Loucy (cell line): ENCODE measurements around the gene FGFBP1.

Source experiments
- H2AFZ ChIP-seq: fragments of 200-600 bp; sonication (generic); 2 replicates; pipeline ENCODE4 v1.6.0; 2016; ENCODE audit warnings: antibody characterized with exemption, mild to moderate bottlenecking, low read length, moderate library complexity
- H3F3A ChIP-seq: fragments of 200-600 bp; 2 replicates; pipeline ENCODE4 v1.6.0; 2016; ENCODE audit warnings: antibody characterized with exemption, low read depth, mild to moderate bottlenecking
- H3K27me3 ChIP-seq: fragments of 200-600 bp; sonication (generic); 2 replicates; pipeline ENCODE4 v1.6.1; 2014; ENCODE audit warnings: low read length, mild to moderate bottlenecking; ENCODE audit not compliant: insufficient read depth, poor library complexity, severe bottlenecking
- H3K36me3 ChIP-seq: fragments of 200-600 bp; sonication (generic); 2 replicates; pipeline ENCODE4 v1.6.1; 2016; ENCODE audit warnings: low read length; ENCODE audit not compliant: insufficient read depth
- H3K4me1 ChIP-seq: fragments of 200-600 bp; sonication (generic); 2 replicates; pipeline ENCODE4 v1.5.1; 2014; ENCODE audit warnings: low read length, mild to moderate bottlenecking; ENCODE audit not compliant: insufficient read depth, poor library complexity, severe bottlenecking
- H3K4me2 ChIP-seq: fragments of 200-600 bp; sonication (generic); 2 replicates; pipeline ENCODE4 v1.6.0; 2014; ENCODE audit warnings: antibody characterized with exemption, low read length, low read depth, mild to moderate bottlenecking; ENCODE audit not compliant: poor library complexity, severe bottlenecking
- H3K4me3 ChIP-seq: fragments of 200-600 bp; sonication (generic); 2 replicates; pipeline ENCODE4 v1.5.1; 2014; ENCODE audit warnings: low read length, mild to moderate bottlenecking, mixed read lengths; ENCODE audit not compliant: poor library complexity, severe bottlenecking
- H3K79me2 ChIP-seq: fragments of 200-600 bp; sonication (generic); 2 replicates; pipeline ENCODE4 v1.6.1; 2014; ENCODE audit warnings: low read length; ENCODE audit not compliant: insufficient read depth
- H3K9ac ChIP-seq: fragments of 200-600 bp; sonication (generic); 2 replicates; pipeline ENCODE4 v1.6.0; 2014; ENCODE audit warnings: mild to moderate bottlenecking, low read depth, low read length, moderate library complexity; ENCODE audit not compliant: poor library complexity, severe bottlenecking
- H3K9me2 ChIP-seq: fragments of 200-600 bp; sonication (generic); replicated peaks from 2 replicates; pipeline ENCODE4 v1.6.1; 2016; ENCODE audit warnings: low read depth, low read length, mixed read lengths
- H3K9me3 ChIP-seq: fragments of 200-600 bp; sonication (generic); 2 replicates; pipeline ENCODE4 v1.6.1; 2014; ENCODE audit warnings: mild to moderate bottlenecking, antibody characterized with exemption, low read length, low read depth; ENCODE audit not compliant: insufficient read depth
- H4K20me1 ChIP-seq: fragments of 200-600 bp; sonication (generic); 2 replicates; pipeline ENCODE4 v1.6.0; 2014; ENCODE audit warnings: antibody characterized with exemption, low read length, mild to moderate bottlenecking; ENCODE audit not compliant: insufficient read depth, poor library complexity, severe bottlenecking
- CTCF ChIP-seq: fragments of 200-600 bp; sonication (generic); conservative IDR thresholded peaks from 2 replicates; pipeline ENCODE4 v1.5.1; 2014; ENCODE audit warnings: mild to moderate bottlenecking, antibody characterized with exemption, low read length
- EZH2phosphoT487 ChIP-seq: fragments of 200-600 bp; IDR thresholded peaks from 2 replicates; pipeline ENCODE4 v1.6.1; 2018; ENCODE audit warnings: antibody characterized with exemption, mild to moderate bottlenecking, moderate library complexity, borderline replicate concordance

Gene FGFBP1

GRCh38 chr4:15944895-15945294 lies 6.4 kb upstream of the FGFBP1 start:
- no peaks in the 10 kb centered on the region for H3K27me3 ChIP-seq
- no peaks in the 10 kb centered on the region for H4K20me1 ChIP-seq
- H3K9ac ChIP-seq = no peak overlapping the region
- H3K4me2 ChIP-seq = no peak overlapping the region
- no peaks in the 10 kb centered on the region for H3K9me3 ChIP-seq
- H3K4me1 ChIP-seq = no peaks in the 10 kb centered on the region
- H3F3A ChIP-seq = no peaks in the 10 kb centered on the region
- H2AFZ ChIP-seq = no peak overlapping the region
- H3K9me2 ChIP-seq = no peaks in the 10 kb centered on the region
- TF ChIP-seq CTCF (no peak), EZH2phosphoT487 (no peak)
- H3K36me3 ChIP-seq = no peaks in the 10 kb centered on the region
- no peak overlapping the region for H3K4me3 ChIP-seq
- no peaks in the 10 kb centered on the region for H3K79me2 ChIP-seq

- no peaks in the 10 kb centered on the region for H3K79me2 ChIP-seq
- no peaks in the 10 kb centered on the region for H3K9me2 ChIP-seq
- H3K9ac ChIP-seq = no peak overlapping the region
- TF ChIP-seq CTCF (no peak), EZH2phosphoT487 (no peak)
- H3K4me3 ChIP-seq = no peak overlapping the region
- no peaks in the 10 kb centered on the region for H3F3A ChIP-seq
- H3K9me3 ChIP-seq = no peaks in the 10 kb centered on the region
- no peaks in the 10 kb centered on the region for H4K20me1 ChIP-seq
- H3K4me2 ChIP-seq = no peak overlapping the region
- H3K27me3 ChIP-seq = no peaks in the 10 kb centered on the region
- H3K36me3 ChIP-seq = no peaks in the 10 kb centered on the region
- no peak overlapping the region for H2AFZ ChIP-seq
- H3K4me1 ChIP-seq = no peaks in the 10 kb centered on the region
Measured at GRCh38 chr4:15942283-15942682, 3.7 kb upstream of the FGFBP1 start.

GRCh38 chr4:15938182-15938581 lies 358 bp downstream of the FGFBP1 start:
- Histone ChIP-seq H2AFZ (no peak overlapping the region), H3K9ac (no peak overlapping the region), H3K4me3 (no peak overlapping the region), H3K9me2 (no peaks in the 10 kb centered on the region), H3K4me1 (no peaks in the 10 kb centered on the region), H3K4me2 (no peak overlapping the region), H3K36me3 (no peaks in the 10 kb centered on the region), H3F3A (no peaks in the 10 kb centered on the region), H3K27me3 (no peaks in the 10 kb centered on the region), H3K9me3 (no peaks in the 10 kb centered on the region), H3K79me2 (no peaks in the 10 kb centered on the region), H4K20me1 (no peaks in the 10 kb centered on the region)
- TF ChIP-seq EZH2phosphoT487 (no peak), CTCF (no peak)
